BJ (cell line): ENCODE results near the gene CHST10. TPM values are rescaled to one million over a fixed set of nuclear protein-coding genes. Genes with fewer than 3 reads are reported as not detected.

ENCODE experiments used
- CTCF ChIA-PET: fragments of 350-600 bp; formaldehyde crosslinking; extraction: SDS; loops from one replicate; lab custom pipeline; 2021; ENCODE audit warnings: antibody characterized with exemption, inconsistent platforms; lab: Yijun Ruan, JAX
- POLR2A ChIA-PET: fragments of 300-600 bp; sonication (Branson Sonifier 250); formaldehyde crosslinking; extraction: SDS; loops from one replicate; lab custom pipeline; 2021; ENCODE audit warnings: antibody characterized with exemption; lab: Charles Lee
- DNase-seq: peaks from one replicate; pipeline ENCODE4 v3.0.0-alpha.2; 2011; ENCODE audit warnings: low read depth
- H3K27me3 ChIP-seq: 2 replicates; pipeline ENCODE4 v1.6.0; 2011; ENCODE audit warnings: low read length; ENCODE audit not compliant: control insufficient read depth, insufficient read depth
- H3K36me3 ChIP-seq: 2 replicates; pipeline ENCODE4 v1.5.1; 2011; ENCODE audit warnings: low read length; ENCODE audit not compliant: control insufficient read depth, insufficient read depth
- H3K4me3 ChIP-seq: 2 replicates; pipeline ENCODE4 v1.5.1; 2011; ENCODE audit warnings: low read depth, mild to moderate bottlenecking, control low read depth, low read length
- polyA plus RNA-seq: library from polyadenylated mRNA; depleted of rRNA; stranded (reverse); fragments of >200 nt; gene quantifications from 2 replicates; pipeline ENCODE4 v1.2.3, GENCODE V29; 2011
- TF ChIP-seq, protein P1 (sequence below): IDR thresholded peaks from 2 replicates; pipeline ENCODE4 v1.5.1; 2011; ENCODE audit warnings: low read depth, mild to moderate bottlenecking, control low read depth, inconsistent platforms, low read length, moderate library complexity; ENCODE audit not compliant: insufficient read depth

CHST10 gene
- polyA plus RNA-seq, 1 experiment = 11.7 TPM

GRCh38 chr2:100401268-100401667, 16.2 kb downstream of the CHST10 start:
- peaks cover 11% of the 10 kb centered on the region for H3K36me3 ChIP-seq
- DNase-seq = no peak
- no peaks in the 10 kb centered on the region for H3K27me3 ChIP-seq
- TF ChIP-seq, protein P1, sequence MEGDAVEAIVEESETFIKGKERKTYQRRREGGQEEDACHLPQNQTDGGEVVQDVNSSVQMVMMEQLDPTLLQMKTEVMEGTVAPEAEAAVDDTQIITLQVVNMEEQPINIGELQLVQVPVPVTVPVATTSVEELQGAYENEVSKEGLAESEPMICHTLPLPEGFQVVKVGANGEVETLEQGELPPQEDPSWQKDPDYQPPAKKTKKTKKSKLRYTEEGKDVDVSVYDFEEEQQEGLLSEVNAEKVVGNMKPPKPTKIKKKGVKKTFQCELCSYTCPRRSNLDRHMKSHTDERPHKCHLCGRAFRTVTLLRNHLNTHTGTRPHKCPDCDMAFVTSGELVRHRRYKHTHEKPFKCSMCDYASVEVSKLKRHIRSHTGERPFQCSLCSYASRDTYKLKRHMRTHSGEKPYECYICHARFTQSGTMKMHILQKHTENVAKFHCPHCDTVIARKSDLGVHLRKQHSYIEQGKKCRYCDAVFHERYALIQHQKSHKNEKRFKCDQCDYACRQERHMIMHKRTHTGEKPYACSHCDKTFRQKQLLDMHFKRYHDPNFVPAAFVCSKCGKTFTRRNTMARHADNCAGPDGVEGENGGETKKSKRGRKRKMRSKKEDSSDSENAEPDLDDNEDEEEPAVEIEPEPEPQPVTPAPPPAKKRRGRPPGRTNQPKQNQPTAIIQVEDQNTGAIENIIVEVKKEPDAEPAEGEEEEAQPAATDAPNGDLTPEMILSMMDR = no peak
- no peak overlapping the region for H3K4me3 ChIP-seq
- POLR2A ChIA-PET = no interaction called here
- CTCF ChIA-PET = no interaction called here

DNA sequence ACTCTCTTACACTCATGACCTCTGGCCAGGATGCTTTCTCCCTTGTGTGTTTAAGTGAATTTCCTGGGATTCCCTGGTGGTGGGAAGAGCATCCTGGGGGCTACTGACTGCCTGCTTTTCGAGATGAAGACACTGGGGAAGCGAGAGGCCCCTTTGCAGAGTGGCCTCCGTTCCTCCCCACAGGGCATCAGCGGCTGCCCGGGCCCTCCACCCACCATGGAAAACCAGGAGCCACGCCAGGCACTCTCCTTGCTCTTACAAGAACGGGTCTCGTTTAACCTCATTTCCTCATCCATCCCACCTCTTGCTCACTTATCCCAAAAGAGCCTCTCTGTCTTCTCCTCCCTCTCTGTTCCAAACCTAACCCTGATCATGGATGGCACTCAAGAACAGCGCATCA, 17.8 kb downstream of the CHST10 start:
- ChIA-PET POLR2A (no interaction called here), CTCF (interaction anchor here (1.6 kb wide), 1 partner anchor 18 kb away, joined by 8 read pairs; no protein-coding TSS in a partner anchor)
- H3K4me3 ChIP-seq = no peak overlapping the region
- no peak for DNase-seq
- H3K27me3 ChIP-seq = no peaks in the 10 kb centered on the region
- peaks cover 4% of the 10 kb centered on the region for H3K36me3 ChIP-seq
- TF ChIP-seq, protein P1 = no peak

GRCh38 chr2:100397976-100398375, 19.5 kb downstream of the CHST10 start:
- H3K27me3 ChIP-seq = no peaks in the 10 kb centered on the region
- POLR2A ChIA-PET = no interaction called here
- TF ChIP-seq, protein P1 = no peak
- no peak for DNase-seq
- no peak overlapping the region for H3K4me3 ChIP-seq
- CTCF ChIA-PET = interaction anchor here (1.2 to 4.3 kb wide), 3 partner anchors 8 to 135 kb away, joined by 3 to 22 read pairs (median 8); no protein-coding TSS in a partner anchor
- peaks cover 5% of the 10 kb centered on the region for H3K36me3 ChIP-seq

- CTCF ChIA-PET = interaction anchor here (4.3 kb wide), 1 partner anchor 134 kb away, joined by 22 read pairs; no protein-coding TSS in a partner anchor
- peaks cover 5% of the 10 kb centered on the region for H3K36me3 ChIP-seq
- POLR2A ChIA-PET = no interaction called here
- no peaks in the 10 kb centered on the region for H3K27me3 ChIP-seq
- no peak for DNase-seq
- no peak overlapping the region for H3K4me3 ChIP-seq
- TF ChIP-seq, protein P1 = no peak
Measured at GRCh38 chr2:100397118-100397860, 20.2 kb downstream of the CHST10 start.

- DNase-seq = no peak
- peaks cover 3% of the 10 kb centered on the region; the same call in 1 of the 2 replicates for H3K36me3 ChIP-seq
- H3K27me3 ChIP-seq = no peaks in the 10 kb centered on the region
- no peak overlapping the region for H3K4me3 ChIP-seq
- TF ChIP-seq, protein P1 = no peak
- CTCF ChIA-PET = interaction anchor here (1.1 to 4.3 kb wide), 2 partner anchors 15 to 133 kb away, joined by 5 to 22 read pairs; no protein-coding TSS in a partner anchor
- POLR2A ChIA-PET = no interaction called here
Measured at GRCh38 chr2:100396483-100396882, 21.0 kb downstream of the CHST10 start.
